Fibroblast of mammary gland (primary cell): ENCODE measurements around the gene GTPBP3.
A peak's percentile ranks its signal among the peaks of the same experiment; 100 is the strongest.

ENCODE experiments used
- DNase-seq: peaks from one replicate; pipeline ENCODE4 v3.0.0-alpha.2; 2010; ENCODE audit warnings: low read depth
- H3K4me3 ChIP-seq: 2 replicates; pipeline ENCODE4 v1.5.1; 2011; ENCODE audit warnings: low read depth, mild to moderate bottlenecking, low read length, moderate library complexity; ENCODE audit not compliant: control insufficient read depth
- TF ChIP-seq, protein P1 (sequence below): conservative IDR thresholded peaks from 2 replicates; pipeline ENCODE4 v1.5.1; 2011; ENCODE audit warnings: low read depth, low read length, inconsistent platforms; ENCODE audit not compliant: control insufficient read depth, insufficient read depth

GTPBP3 gene

DNA sequence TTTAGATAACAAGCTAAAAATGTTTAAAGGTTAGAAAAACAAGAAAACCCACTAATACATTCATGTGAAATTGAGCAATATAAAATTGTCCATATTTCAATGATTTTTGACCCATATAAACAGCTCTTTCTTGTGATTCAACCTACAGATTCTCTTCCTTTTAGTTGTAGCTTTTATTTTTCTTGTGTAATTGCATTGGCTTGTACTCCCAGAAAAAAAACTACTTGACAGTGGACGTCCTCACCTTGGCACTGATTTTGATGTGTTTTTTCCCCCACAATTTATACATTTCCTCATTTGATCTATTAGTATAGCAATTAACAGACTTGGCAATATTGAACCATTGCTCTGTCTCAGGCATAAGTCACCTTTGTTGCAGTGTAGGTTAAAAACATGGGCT is 51.9 kb downstream of the GTPBP3 start:
- DNase-seq = no peak
- H3K4me3 ChIP-seq = no peak overlapping the region
- TF ChIP-seq, protein P1, sequence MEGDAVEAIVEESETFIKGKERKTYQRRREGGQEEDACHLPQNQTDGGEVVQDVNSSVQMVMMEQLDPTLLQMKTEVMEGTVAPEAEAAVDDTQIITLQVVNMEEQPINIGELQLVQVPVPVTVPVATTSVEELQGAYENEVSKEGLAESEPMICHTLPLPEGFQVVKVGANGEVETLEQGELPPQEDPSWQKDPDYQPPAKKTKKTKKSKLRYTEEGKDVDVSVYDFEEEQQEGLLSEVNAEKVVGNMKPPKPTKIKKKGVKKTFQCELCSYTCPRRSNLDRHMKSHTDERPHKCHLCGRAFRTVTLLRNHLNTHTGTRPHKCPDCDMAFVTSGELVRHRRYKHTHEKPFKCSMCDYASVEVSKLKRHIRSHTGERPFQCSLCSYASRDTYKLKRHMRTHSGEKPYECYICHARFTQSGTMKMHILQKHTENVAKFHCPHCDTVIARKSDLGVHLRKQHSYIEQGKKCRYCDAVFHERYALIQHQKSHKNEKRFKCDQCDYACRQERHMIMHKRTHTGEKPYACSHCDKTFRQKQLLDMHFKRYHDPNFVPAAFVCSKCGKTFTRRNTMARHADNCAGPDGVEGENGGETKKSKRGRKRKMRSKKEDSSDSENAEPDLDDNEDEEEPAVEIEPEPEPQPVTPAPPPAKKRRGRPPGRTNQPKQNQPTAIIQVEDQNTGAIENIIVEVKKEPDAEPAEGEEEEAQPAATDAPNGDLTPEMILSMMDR = no peak

DNA sequence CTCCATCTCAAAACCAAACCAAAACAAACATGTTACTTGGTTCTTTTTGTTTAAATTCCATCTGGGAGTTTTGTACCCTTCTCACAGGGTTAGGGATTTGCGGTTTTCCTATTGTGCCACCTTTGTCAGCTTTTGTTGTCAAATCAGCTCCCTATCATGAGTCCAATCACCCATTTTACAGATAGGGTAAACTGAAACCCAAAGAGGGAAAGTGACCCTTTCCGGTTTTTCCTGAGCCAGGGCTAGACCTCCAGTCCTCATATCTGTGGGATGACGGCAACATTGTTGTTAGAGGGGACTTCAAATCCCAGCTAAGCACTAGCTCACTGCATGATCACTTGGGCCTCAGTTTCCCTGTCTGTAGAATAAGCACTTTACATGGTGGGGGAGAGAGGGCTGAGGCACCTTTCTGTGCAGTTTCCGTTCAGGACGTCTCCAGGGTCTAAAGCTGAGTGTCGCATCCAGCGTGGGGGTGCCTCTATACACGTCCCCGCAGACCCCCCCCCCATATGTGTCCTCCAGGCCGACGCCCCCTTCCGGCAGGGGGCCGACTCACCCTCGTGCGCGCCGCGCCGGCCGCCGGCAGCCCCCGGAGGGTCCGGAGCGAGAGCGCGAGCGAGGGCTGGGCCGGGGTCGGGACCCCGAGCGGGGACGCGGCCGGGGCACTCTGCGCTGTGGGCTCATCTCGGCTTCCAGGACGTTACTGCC is 52.8 kb downstream of the GTPBP3 start:
- peak overlapping the region; percentile 51 for H3K4me3 ChIP-seq
- DNase-seq = no peak
- TF ChIP-seq, protein P1 = no peak

DNA sequence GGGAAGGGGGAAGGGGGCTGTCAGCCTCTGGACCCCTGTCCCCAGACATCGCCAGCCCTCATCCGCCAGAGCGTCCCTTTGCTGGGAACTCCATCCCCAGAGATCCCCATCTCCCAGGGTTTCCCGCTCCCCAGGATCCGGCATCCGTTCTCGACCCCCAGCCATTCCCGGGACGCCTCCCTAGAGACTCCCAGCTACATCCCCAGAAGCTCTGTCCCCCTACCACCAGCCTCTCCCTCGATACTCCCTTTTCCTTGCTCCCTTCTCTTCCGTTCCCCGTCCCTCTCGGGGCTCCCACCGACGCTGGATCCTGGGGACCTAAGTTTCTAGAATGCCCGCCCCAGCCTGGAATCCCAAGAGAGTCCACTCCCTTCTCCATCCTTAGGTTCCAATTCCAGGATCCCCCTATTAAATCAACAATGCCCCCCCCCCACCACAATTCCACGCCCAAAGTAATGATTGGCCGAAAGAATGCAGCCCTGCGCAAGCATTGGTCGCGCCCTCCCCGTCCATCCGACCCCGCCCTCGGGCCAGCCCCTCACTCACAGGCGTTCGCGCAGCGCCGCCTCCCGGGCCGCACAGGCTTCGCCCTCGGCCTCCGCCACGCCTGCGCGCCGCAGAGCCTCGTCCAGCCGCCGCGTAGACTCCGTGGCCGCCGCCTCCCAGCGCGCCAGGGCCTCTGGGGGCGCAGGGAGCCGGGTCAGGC is 53.5 kb downstream of the GTPBP3 start:
- peak; percentile 80 for DNase-seq
- H3K4me3 ChIP-seq = peak overlapping the region; percentile 51
- TF ChIP-seq, protein P1 = peak; percentile 35

DNA sequence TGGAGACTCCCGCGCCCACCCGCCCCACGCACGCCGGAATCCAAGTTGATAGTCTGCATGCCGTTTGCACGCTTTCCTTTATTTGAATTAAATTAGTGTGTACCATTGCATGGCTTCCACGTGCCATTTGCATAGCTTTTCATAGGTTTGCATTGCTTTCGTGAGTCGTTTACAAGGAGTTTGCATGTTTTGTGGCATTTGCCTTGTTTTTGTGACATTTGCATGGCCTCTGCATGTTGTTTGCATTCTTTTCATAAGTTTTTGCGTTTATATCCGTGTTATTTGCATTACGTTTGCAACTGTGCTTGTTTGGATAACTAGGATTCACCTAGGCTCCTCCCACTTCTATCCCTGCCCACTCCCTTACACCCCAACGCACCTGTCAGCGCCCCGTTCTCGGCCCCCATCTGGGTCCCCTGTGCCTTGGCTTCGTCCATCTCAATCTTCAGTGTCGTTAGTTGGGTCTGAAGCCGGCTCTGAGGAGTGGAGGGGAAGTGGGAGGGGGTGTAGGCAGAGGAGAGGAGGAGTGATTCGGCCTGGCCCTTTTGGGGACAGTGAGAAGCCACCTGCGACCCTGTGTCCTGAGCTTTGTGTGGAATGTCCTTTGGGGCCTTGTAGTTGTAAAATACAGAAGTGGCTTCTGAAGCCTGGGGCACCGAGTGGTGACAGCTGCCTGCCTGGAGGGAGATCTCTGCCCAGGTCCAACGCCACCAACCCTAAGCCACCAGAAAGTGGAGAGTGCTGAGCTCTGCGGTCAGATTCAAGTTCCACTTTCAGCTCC is 54.2 kb downstream of the GTPBP3 start:
- TF ChIP-seq, protein P1 = no peak
- H3K4me3 ChIP-seq = peak overlapping the region; percentile 37
- DNase-seq = no peak
